ENCODE results near the gene PHF5A. TPM values are rescaled to one million over a fixed set of nuclear protein-coding genes. Genes with fewer than 3 reads are reported as not detected.

PHF5A gene
- total and polyA plus RNA-seq, 2 experiments from 2014 or later: 21.9 to 55.2 TPM

GRCh38 chr22:41448189-41448808, 20.2 kb downstream of the PHF5A start:
- Histone ChIP-seq H3K4me2 (peak overlapping the region; percentile 97), H4K20me1 (ENCODE audit: insufficient read depth, poor library complexity, severe bottlenecking) (peaks cover 9% of the 10 kb centered on the region), H3K9me2 (replicated peaks; ENCODE audit: insufficient read depth) (no peaks in the 10 kb centered on the region), H3K27ac (peak overlapping the region; percentile 98), H3K9me3 (ENCODE audit: low read depth) (no peaks in the 10 kb centered on the region), H3K4me3 (peak overlapping the region; percentile 43), H3K36me3 (replicated peaks; ENCODE audit: insufficient read depth, low read depth) (no peaks in the 10 kb centered on the region), H3K79me2 (peaks cover 31% of the 10 kb centered on the region), H3K4me1 (ENCODE audit: insufficient read depth) (peaks cover 3% of the 10 kb centered on the region), H2AFZ (peak overlapping the region; percentile 59), H3K27me3 (no peaks in the 10 kb centered on the region)
- 2% methylated on average over 21 of the region's 28 CpGs for WGBS (ENCODE audit: low lambda C conversion rate, missing lambda C conversion rate)
- TF ChIP-seq EZH2phosphoT487 (IDR thresholded peaks at IDR 0.05; ENCODE audit: low read depth, severe bottlenecking, unreplicated experiment) (no peak), EZH2 (IDR thresholded peaks at IDR 0.05; ENCODE audit: borderline replicate concordance) (no peak)
- TF ChIP-seq, protein P1, sequence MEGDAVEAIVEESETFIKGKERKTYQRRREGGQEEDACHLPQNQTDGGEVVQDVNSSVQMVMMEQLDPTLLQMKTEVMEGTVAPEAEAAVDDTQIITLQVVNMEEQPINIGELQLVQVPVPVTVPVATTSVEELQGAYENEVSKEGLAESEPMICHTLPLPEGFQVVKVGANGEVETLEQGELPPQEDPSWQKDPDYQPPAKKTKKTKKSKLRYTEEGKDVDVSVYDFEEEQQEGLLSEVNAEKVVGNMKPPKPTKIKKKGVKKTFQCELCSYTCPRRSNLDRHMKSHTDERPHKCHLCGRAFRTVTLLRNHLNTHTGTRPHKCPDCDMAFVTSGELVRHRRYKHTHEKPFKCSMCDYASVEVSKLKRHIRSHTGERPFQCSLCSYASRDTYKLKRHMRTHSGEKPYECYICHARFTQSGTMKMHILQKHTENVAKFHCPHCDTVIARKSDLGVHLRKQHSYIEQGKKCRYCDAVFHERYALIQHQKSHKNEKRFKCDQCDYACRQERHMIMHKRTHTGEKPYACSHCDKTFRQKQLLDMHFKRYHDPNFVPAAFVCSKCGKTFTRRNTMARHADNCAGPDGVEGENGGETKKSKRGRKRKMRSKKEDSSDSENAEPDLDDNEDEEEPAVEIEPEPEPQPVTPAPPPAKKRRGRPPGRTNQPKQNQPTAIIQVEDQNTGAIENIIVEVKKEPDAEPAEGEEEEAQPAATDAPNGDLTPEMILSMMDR (IDR thresholded peaks at IDR 0.05; ENCODE audit: poor library complexity): no peak
- peak; percentile 97 for DNase-seq (ENCODE audit: low spot score)

GRCh38 chr22:41447435-41448188, 20.9 kb downstream of the PHF5A start:
- H3K79me2 ChIP-seq: peaks cover 38% of the 10 kb centered on the region
- peak overlapping the region; percentile 98 for H3K27ac ChIP-seq
- no peaks in the 10 kb centered on the region for H3K27me3 ChIP-seq
- H3K9me3 ChIP-seq (ENCODE audit: low read depth): no peaks in the 10 kb centered on the region
- H2AFZ ChIP-seq: peak overlapping the region; percentile 59
- H3K9me2 ChIP-seq (replicated peaks; ENCODE audit: insufficient read depth): no peaks in the 10 kb centered on the region
- peaks cover 15% of the 10 kb centered on the region for H4K20me1 ChIP-seq (ENCODE audit: insufficient read depth, poor library complexity, severe bottlenecking)
- peaks cover 3% of the 10 kb centered on the region for H3K4me1 ChIP-seq (ENCODE audit: insufficient read depth)
- peak overlapping the region; percentile 43 for H3K4me3 ChIP-seq
- H3K36me3 ChIP-seq (replicated peaks; ENCODE audit: insufficient read depth, low read depth): no peaks in the 10 kb centered on the region
- H3K4me2 ChIP-seq: peak overlapping the region; percentile 97
- TF ChIP-seq EZH2phosphoT487 (IDR thresholded peaks at IDR 0.05; ENCODE audit: low read depth, severe bottlenecking, unreplicated experiment): no peak
- TF ChIP-seq, protein P1 (IDR thresholded peaks at IDR 0.05; ENCODE audit: poor library complexity): no peak
- no peak for TF ChIP-seq EZH2 (IDR thresholded peaks at IDR 0.05; ENCODE audit: borderline replicate concordance)
- peak; percentile 84 for DNase-seq (ENCODE audit: low spot score)
- WGBS (ENCODE audit: low lambda C conversion rate, missing lambda C conversion rate): under 1% methylated on average over 52 of the region's 63 CpGs

DNA sequence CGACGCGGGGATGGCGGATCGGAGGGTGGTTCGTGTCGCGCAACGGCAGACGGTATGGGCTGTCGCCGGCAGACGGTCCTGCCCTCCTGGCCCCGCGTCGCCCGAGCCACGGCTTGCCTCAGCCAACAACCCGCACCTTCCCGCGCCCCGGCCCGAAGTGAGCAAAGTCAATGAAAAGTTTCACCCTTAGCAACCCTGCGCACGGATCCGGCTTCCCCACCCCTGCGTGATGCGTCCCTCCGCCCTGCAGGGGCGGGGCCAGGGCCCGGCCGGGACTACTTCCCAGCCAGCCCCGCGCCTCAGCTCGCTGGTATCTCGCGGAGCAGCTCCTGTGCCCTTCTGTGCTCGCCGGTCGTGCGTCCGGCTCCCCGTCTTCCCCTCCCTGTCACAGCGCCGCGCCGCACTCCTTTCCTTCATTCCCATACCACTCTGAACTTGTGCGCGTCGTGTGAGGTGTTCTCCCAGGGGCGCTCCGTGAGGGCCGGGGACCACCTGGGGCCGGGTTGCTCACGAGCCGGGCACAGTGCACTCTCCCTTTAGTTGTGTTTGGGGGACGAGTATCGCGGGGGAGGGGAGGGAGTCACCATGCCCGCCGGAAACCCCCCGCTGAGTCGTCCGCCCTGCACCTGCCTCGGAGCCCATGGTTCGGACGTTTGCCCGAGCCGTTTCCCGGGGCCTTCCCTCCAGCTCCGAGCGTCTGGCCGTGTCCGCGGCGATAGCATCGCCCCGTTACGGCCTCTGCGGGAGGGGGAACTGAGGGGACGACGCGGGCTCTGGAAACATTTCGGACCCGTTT, 21.7 kb downstream of the PHF5A start, which contains the start of gene TOB2:
TSS of gene TOB2 (minus strand) at position 163 of the 796 bp plus-strand sequence. CDS start 9,456 bp downstream, outside the sequence.
- Histone ChIP-seq H4K20me1 (ENCODE audit: insufficient read depth, poor library complexity, severe bottlenecking) (peaks cover 22% of the 10 kb centered on the region), H3K4me3 (peak within 1 kb of the TSS; percentile 43), H3K9me3 (ENCODE audit: low read depth) (no peaks in the 10 kb centered on the region), H3K27me3 (no peaks in the 10 kb centered on the region), H3K4me2 (peak within 1 kb of the TSS; percentile 97), H3K4me1 (ENCODE audit: insufficient read depth) (peaks cover 3% of the 10 kb centered on the region), H2AFZ (peak within 1 kb of the TSS; percentile 59), H3K9me2 (replicated peaks; ENCODE audit: insufficient read depth) (no peaks in the 10 kb centered on the region), H3K27ac (peak within 1 kb of the TSS; percentile 98), H3K79me2 (peaks cover 46% of the 10 kb centered on the region), H3K36me3 (replicated peaks; ENCODE audit: insufficient read depth, low read depth) (no peaks in the 10 kb centered on the region)
- WGBS (ENCODE audit: low lambda C conversion rate, missing lambda C conversion rate): 1% methylated on average over 68 of the region's 85 CpGs
- TF ChIP-seq, protein P1 (IDR thresholded peaks at IDR 0.05; ENCODE audit: poor library complexity): no peak
- TF ChIP-seq EZH2phosphoT487 (IDR thresholded peaks at IDR 0.05; ENCODE audit: low read depth, severe bottlenecking, unreplicated experiment) (no peak), EZH2 (IDR thresholded peaks at IDR 0.05; ENCODE audit: borderline replicate concordance) (no peak)
- peak; percentile 98 for DNase-seq (ENCODE audit: low spot score)

All from hepatocyte (in vitro differentiated cells).